Heart left ventricle (tissue), 16 donors: ENCODE measurements around the gene TNFAIP2. TPM values are rescaled to one million over a fixed set of nuclear protein-coding genes. Genes with fewer than 3 reads are reported as not detected.
A peak's percentile ranks its signal among the peaks of the same experiment; 100 is the strongest.
"Not testable (repeated sequence)": the region's sequence is repeated elsewhere in the genome, so short reads cannot be mapped to it uniquely, and the experiment has no call there.

ENCODE experiments used
- ATAC-seq, 4 donors: fragments of 200-7000 bp; cut with Tn5 transposase; one replicate each; pipeline ENCODE4 v1.9.1; 2020 to 2022; ENCODE audit warnings: moderate library complexity in 4 of 4, mild to moderate bottlenecking in 3 of 4, moderate number of reproducible peaks in 1 of 4
- DNase-seq, 5 donors: peaks; one replicate each; pipeline ENCODE4 v3.0.0-alpha.2; 2020
- H3K27ac ChIP-seq, 12 donors: fragments of 200-600 bp; sonication (generic) in 4 of 12; one replicate each; pipeline versions ENCODE4 v1.5.0 to v1.8.0; 2016 to 2022; ENCODE audit warnings: mild to moderate bottlenecking in 2 of 12
- H3K27me3 ChIP-seq, 9 donors: fragments of 200-600 bp; sonication (generic) in 2 of 9; one replicate each; pipeline versions ENCODE4 v1.5.1 to v1.8.0; 2016 to 2022; ENCODE audit warnings: mild to moderate bottlenecking in 3 of 9
- H3K36me3 ChIP-seq, 9 donors: fragments of 200-600 bp; sonication (generic) in 2 of 9; one replicate each; pipeline versions ENCODE4 v1.5.0 to v1.8.0; 2018 to 2022; ENCODE audit warnings: mild to moderate bottlenecking in 2 of 9
- H3K4me1 ChIP-seq, 12 donors: fragments of 200-600 bp; sonication (generic) in 4 of 12; one replicate each; pipeline versions ENCODE4 v1.5.0 to v1.8.0; 2016 to 2022; ENCODE audit warnings: mild to moderate bottlenecking in 3 of 12
- H3K4me3 ChIP-seq, 12 donors: fragments of 200-600 bp; sonication (generic) in 4 of 12; one replicate each; pipeline versions ENCODE4 v1.5.0 to v1.8.0; 2017 to 2022; ENCODE audit warnings: mild to moderate bottlenecking in 9 of 12, moderate library complexity in 4 of 12
- H3K9me3 ChIP-seq, 12 donors: fragments of 200-600 bp; sonication (generic) in 4 of 12; one replicate each; pipeline versions ENCODE4 v1.5.0 to v1.8.0; 2016 to 2022; ENCODE audit warnings: mild to moderate bottlenecking in 1 of 12
- CTCF ChIP-seq, 12 donors: fragments of 200-600 bp; sonication (generic) in 4 of 12; IDR thresholded peaks; one replicate each; pipeline versions ENCODE4 v1.5.0 to v1.8.0; 2018 to 2022; ENCODE audit warnings: antibody characterized with exemption in 12 of 12, mild to moderate bottlenecking in 5 of 12
- POLR2A ChIP-seq, 2 donors: fragments of 450-650 bp; IDR thresholded peaks; one replicate each; pipeline ENCODE4 v1.6.1; 2017; ENCODE audit warnings: antibody characterized with exemption in 2 of 2, mild to moderate bottlenecking in 2 of 2, moderate library complexity in 2 of 2
- WGBS, 4 donors: extraction: QIAGEN DNeasy Blood & Tissue Kit in 2 of 4; methylation state at CpG; one replicate each; pipeline versions ENCODE4 v1.1.5 to v1.1.7; 2013 to 2018; 5-methylcytosine and 5-hydroxymethylcytosine counted together
- intact Hi-C, 10 donors: fragments of 100-400 bp; cut with DNase I; formaldehyde crosslinking; loops; one replicate each; pipeline versions ENCODE4 v1.11.1 to v1.14.2; 2022
- polyA plus RNA-seq, 2 donors: library from polyadenylated mRNA; stranded (reverse); fragments of 200-250 nt; gene quantifications; one replicate each; pipeline ENCODE4 v1.2.3, GENCODE V29; 2013
- total RNA-seq, 9 donors: library from RNA; depleted of rRNA in 2 of 9; stranded (reverse); fragments of >200 nt in 2 of 9; fragmentation: NEBNext Ultra II Directional in 3 of 9; extraction: Animal tissue kit (Norgen Biotek cat#: 25700) in 3 of 9; gene quantifications; one replicate each; pipeline versions ENCODE4 v1.1.0 to v1.2.4, GENCODE V29; 2016 to 2023
- donor health status: ischemic (EF 13 %, LVEDD 7.1; RV severe dilation, severe dysfunction).
- donor health status: healthy with polysubstance abuse.
- donor health status: DM: no; HTN: yes; CAD: no.
- donor health status: DM: no; HTN: no; CAD: no.
- donor health status: ischemic (EF 25% LVEDD 6.9; RV normal size, moderate dysfunction).
- donor health status: ischemic (EF 25% LVEDD 5.7; RV mildly dilated, moderate dysfunction).
- donor health status: healthy.
- donor health status: DM: yes; HTN: yes; CAD: no.
- donor health status: ischemic (EF 35%, LVEDD 5.7; RV mildly dilated, moderate dysfunction).
- donor health status: nonischemic (EF 11% LVEDD 7.7; RV severe dilation, severe dysfunction).
- donor health status: DM: yes; HTN: yes; CAD: no.
- donor health status: PGD.
- donor health status: ischemic (EF 29% LVEDD 5.4; RV normal size, mild dysfunction).
- donor health status: nonischemic (EF 23%, LVEDD 6.1; RV moderate dilation, normal function).

Gene TNFAIP2
- total and polyA plus RNA-seq, 11 donors: 22.0 to 253 (median 33.5) TPM

- Histone ChIP-seq H3K27ac (peak overlapping the region; percentile 40 to 98 (median 75)), H3K9me3 (no peaks in the 10 kb centered on the region), H3K4me1 (peaks cover 3 to 85% (median 37%) of the 10 kb centered on the region in 12 donors), H3K36me3 (no peaks in the 10 kb centered on the region), H3K4me3 (no peak overlapping the region), H3K27me3 (no peaks in the 10 kb centered on the region)
- TF ChIP-seq CTCF (IDR thresholded peaks at IDR 0.05) (no peak), POLR2A (IDR thresholded peaks at IDR 0.05) (no peak)
- intact Hi-C loops: no loop called here
- ATAC-seq: peak; percentile 46 to 68 (median 59)
- DNase-seq: peak; percentile 86 to 94 (median 89)
- WGBS, 4 donors: 32 to 46% (median 41%) methylated on average over 8 to 10 of the region's 10 CpGs
Measured at GRCh38 chr14:103118018-103118662, 5.1 kb upstream of the TNFAIP2 start.

- ATAC-seq: peak; percentile 3 to 41 (median 28)
- H3K27me3 ChIP-seq: no peaks in the 10 kb centered on the region
- no peaks in the 10 kb centered on the region for H3K36me3 ChIP-seq
- peak overlapping the region; percentile 40 to 98 (median 75) for H3K27ac ChIP-seq
- peak; percentile 73 to 91 (median 80) for DNase-seq
- no peaks in the 10 kb centered on the region for H3K9me3 ChIP-seq
- no peak for TF ChIP-seq CTCF (IDR thresholded peaks at IDR 0.05)
- no peak for TF ChIP-seq POLR2A (IDR thresholded peaks at IDR 0.05)
- H3K4me3 ChIP-seq: no peak overlapping the region
- peaks cover 3 to 82% (median 41%) of the 10 kb centered on the region in 12 donors for H3K4me1 ChIP-seq
- intact Hi-C loops: no loop called here
- 64 to 78% (median 75%) methylated on average over 8 to 9 of the region's 9 CpGs for WGBS, 4 donors
Measured at GRCh38 chr14:103118663-103119404, 4.4 kb upstream of the TNFAIP2 start.

GRCh38 chr14:103119527-103119926, 3.7 kb upstream of the TNFAIP2 start:
- H3K36me3 ChIP-seq, ATAC-seq, H3K4me3 ChIP-seq, intact Hi-C loops, DNase-seq, H3K27me3 ChIP-seq, H3K9me3 ChIP-seq: not testable (repeated sequence)
- peaks cover 3 to 82% (median 48%) of the 10 kb centered on the region in 12 donors for H3K4me1 ChIP-seq
- 94 to 97% (median 95%) methylated on average over 8 of the region's 8 CpGs for WGBS, 4 donors
- peak overlapping the region in 9 of 12 donors; percentile 19 to 98 (median 75) for H3K27ac ChIP-seq

- peak overlapping the region in 9 of 12 donors; percentile 62 to 94 (median 74) for H3K4me3 ChIP-seq
- peak overlapping the region; percentile 89 to 99 (median 93) for H3K27ac ChIP-seq
- DNase-seq: peak; percentile 59 to 86 (median 76)
- TF ChIP-seq POLR2A (IDR thresholded peaks at IDR 0.05) (no peak), CTCF (IDR thresholded peaks at IDR 0.05) (no peak)
- H3K36me3 ChIP-seq: peaks cover 0 to 8% (median 0%) of the 10 kb centered on the region in 9 donors
- peak; percentile 25 to 28 (median 26) for ATAC-seq
- intact Hi-C loops: loop anchor here in 1 of 10 donors (5.0 kb wide), 1 partner anchor 66 kb away; no protein-coding TSS in a partner anchor
- 27 to 44% (median 41%) methylated on average over 15 to 18 of the region's 18 CpGs for WGBS, 4 donors
- H3K9me3 ChIP-seq: no peaks in the 10 kb centered on the region
- peaks cover 3 to 83% (median 64%) of the 10 kb centered on the region in 12 donors for H3K4me1 ChIP-seq
- no peaks in the 10 kb centered on the region for H3K27me3 ChIP-seq
Measured at GRCh38 chr14:103121121-103121845, 2.0 kb upstream of the TNFAIP2 start.
